Naive thymus-derived CD4-positive, alpha-beta T cell (primary cell): ENCODE measurements around the gene ANKS1B. TPM values are rescaled to one million over a fixed set of nuclear protein-coding genes. Genes with fewer than 3 reads are reported as not detected.

ENCODE experiments used
- ATAC-seq: fragments of 150-1000 bp; cut with Tn5 transposase; 2 replicates; pipeline ENCODE4 v1.10.0; 2021; ENCODE audit warnings: mild to moderate bottlenecking, moderate library complexity
- CTCF ChIA-PET: fragments of 350-600 bp; sonication (Branson Sonifier 250); formaldehyde crosslinking; loops from one replicate; lab custom pipeline; 2021; ENCODE audit warnings: antibody characterized with exemption; lab: Charles Lee
- POLR2A ChIA-PET: fragments of 350-600 bp; sonication (Branson Sonifier 250); formaldehyde crosslinking; loops from one replicate; lab custom pipeline; 2021; ENCODE audit warnings: antibody characterized with exemption, inconsistent platforms; lab: Charles Lee
- DNase-seq, 9 donors: peaks; one replicate each; pipeline versions ENCODE4 v3.0.0 to v3.0.0-alpha.2; 2020 to 2022; ENCODE audit warnings: mixed read lengths in 1 of 9
- H3K27ac ChIP-seq: one replicate; pipeline ENCODE4 v1.7.0; 2013; ENCODE audit warnings: mild to moderate bottlenecking, low read depth, low read length, moderate library complexity
- H3K27me3 ChIP-seq, 2 donors: one replicate each; pipeline ENCODE4 v1.7.0; 2013; ENCODE audit warnings: low read length in 2 of 2, mild to moderate bottlenecking in 2 of 2, moderate library complexity in 2 of 2; ENCODE audit not compliant: control insufficient read depth in 2 of 2, insufficient read depth in 2 of 2
- H3K36me3 ChIP-seq, 3 experiments: 1 replicate in 2 of 3; 2 replicates in 1 of 3; pipeline ENCODE4 v1.7.0; 2013; ENCODE audit warnings: low read length in 3 of 3, mild to moderate bottlenecking in 3 of 3, moderate library complexity in 1 of 3; ENCODE audit not compliant: insufficient read depth in 3 of 3, control insufficient read depth in 2 of 3
- H3K4me1 ChIP-seq, 2 donors: one replicate each; pipeline ENCODE4 v1.7.0; 2013; ENCODE audit warnings: low read length in 2 of 2, mild to moderate bottlenecking in 2 of 2, moderate library complexity in 1 of 2; ENCODE audit not compliant: control insufficient read depth in 2 of 2, insufficient read depth in 2 of 2
- H3K4me3 ChIP-seq: 2 replicates; pipeline ENCODE4 v1.7.0; 2013; ENCODE audit warnings: mild to moderate bottlenecking, low read length
- H3K9me3 ChIP-seq, 3 experiments: 1 replicate in 2 of 3; 2 replicates in 1 of 3; pipeline ENCODE4 v1.7.0; 2013; ENCODE audit warnings: low read length in 3 of 3; ENCODE audit not compliant: control insufficient read depth in 2 of 3
- H3K27ac Mint-ChIP-seq, 9 donors: one replicate each; pipeline ENCODE4 v1.8.0; 2020 to 2022; ENCODE audit warnings: mixed read lengths in 9 of 9, mild to moderate bottlenecking in 8 of 9, moderate library complexity in 5 of 9, inconsistent platforms in 2 of 9
- H3K27me3 Mint-ChIP-seq, 5 donors: one replicate each; pipeline ENCODE4 v1.8.0; 2021 to 2022; ENCODE audit warnings: mixed read lengths in 5 of 5, mild to moderate bottlenecking in 1 of 5
- H3K36me3 Mint-ChIP-seq, 5 donors: one replicate each; pipeline ENCODE4 v1.8.0; 2020 to 2022; ENCODE audit warnings: mixed read lengths in 5 of 5, mild to moderate bottlenecking in 3 of 5, inconsistent platforms in 1 of 5
- H3K4me1 Mint-ChIP-seq, 7 donors: one replicate each; pipeline ENCODE4 v1.8.0; 2020 to 2022; ENCODE audit warnings: mixed read lengths in 7 of 7, mild to moderate bottlenecking in 3 of 7, inconsistent platforms in 1 of 7
- H3K4me3 Mint-ChIP-seq, 10 donors: one replicate each; pipeline ENCODE4 v1.8.0; 2020 to 2022; ENCODE audit warnings: mild to moderate bottlenecking in 10 of 10, mixed read lengths in 10 of 10, moderate library complexity in 6 of 10, inconsistent platforms in 2 of 10
- H3K9me3 Mint-ChIP-seq, 11 donors: one replicate each; pipeline ENCODE4 v1.8.0; 2020 to 2022; ENCODE audit warnings: mixed read lengths in 11 of 11, mild to moderate bottlenecking in 4 of 11, inconsistent platforms in 1 of 11, moderate library complexity in 1 of 11
- intact Hi-C, 2 donors: fragments of 100-400 bp; cut with micrococcal nuclease; formaldehyde crosslinking; loops; one replicate each; pipeline ENCODE4 v1.15.1; 2023
- polyA plus RNA-seq, 2 donors: library from polyadenylated mRNA; unstranded; fragments of 300-500 nt; fragmentation: Illumina TruSeq; gene quantifications; one replicate each; pipeline ENCODE4 v1.2.3, GENCODE V29; 2021
- total RNA-seq, 6 experiments: library from RNA in 5 of 6; stranded (reverse) in 5 of 6; gene quantifications; 1 replicate in 5 of 6; 2 replicates in 1 of 6; pipeline ENCODE4 v1.2.3 and lab custom pipeline; 2021 to 2026

ANKS1B gene
- total and polyA plus RNA-seq, 7 experiments from 2014 or later: 0.97 TPM; not detected in 6

DNA sequence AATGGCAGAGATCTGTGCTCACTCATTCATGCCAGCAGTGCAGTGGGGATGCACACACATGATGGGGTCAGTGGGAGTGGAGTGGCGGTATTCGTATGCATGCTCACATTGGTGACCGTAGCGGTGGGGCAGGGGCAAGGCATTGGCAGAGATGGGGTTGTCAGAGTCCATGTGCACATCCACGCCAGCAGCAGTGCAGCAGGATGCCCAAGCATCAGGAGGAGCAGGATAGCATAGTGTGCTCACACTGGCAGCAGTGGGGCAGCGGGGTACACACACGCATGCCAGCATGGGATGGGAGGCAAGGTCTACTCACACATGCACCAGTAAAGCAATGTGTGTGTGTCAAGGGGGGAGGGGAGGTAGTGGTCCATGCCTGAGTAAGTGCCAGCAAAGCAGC is 426.6 kb downstream of the ANKS1B start:
- CTCF ChIA-PET: no interaction called here
- Mint-ChIP-seq H3K9me3 (peaks cover 0 to 19% (median 13%) of the 10 kb centered on the region in 11 donors), H3K27me3 (no peaks in the 10 kb centered on the region), H3K4me1 (no peaks in the 10 kb centered on the region), H3K4me3 (no peak overlapping the region), H3K27ac (no peak overlapping the region), H3K36me3 (no peaks in the 10 kb centered on the region)
- peak in 1 of 9 donors; percentile 3 for DNase-seq
- ATAC-seq: peak; percentile 20
- H3K9me3 ChIP-seq: no peaks in the 10 kb centered on the region
- no peaks in the 10 kb centered on the region for H3K36me3 ChIP-seq
- POLR2A ChIA-PET: no interaction called here
- H3K4me1 ChIP-seq: no peaks in the 10 kb centered on the region
- no peak overlapping the region for H3K27ac ChIP-seq
- intact Hi-C loops: no loop called here
- H3K4me3 ChIP-seq: no peak overlapping the region
- no peaks in the 10 kb centered on the region for H3K27me3 ChIP-seq

DNA sequence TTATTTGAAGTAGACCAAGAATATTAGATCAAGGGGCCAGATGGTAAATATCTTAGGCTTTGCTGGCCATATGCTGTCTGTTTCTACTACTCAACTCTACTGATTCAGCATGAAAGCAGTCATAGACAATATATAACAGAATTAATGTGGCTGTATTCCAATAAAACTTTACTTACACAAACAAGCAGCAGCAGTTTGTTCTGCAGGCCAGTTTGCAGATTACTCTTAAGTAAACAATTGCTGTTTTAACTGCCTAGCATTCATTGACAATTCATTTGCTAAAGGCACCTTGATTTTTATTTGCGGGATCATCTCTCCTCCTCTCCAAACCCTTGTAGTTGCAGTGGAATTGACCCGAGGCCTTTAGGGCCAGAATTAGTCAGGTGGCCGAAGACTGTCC is 431.3 kb downstream of the ANKS1B start:
- ATAC-seq: no peak
- Mint-ChIP-seq H3K27ac (no peak overlapping the region), H3K4me3 (no peak overlapping the region), H3K4me1 (no peaks in the 10 kb centered on the region), H3K9me3 (peaks cover 2 to 28% (median 9%) of the 10 kb centered on the region in 11 donors), H3K27me3 (no peaks in the 10 kb centered on the region), H3K36me3 (no peaks in the 10 kb centered on the region)
- H3K27me3 ChIP-seq: no peaks in the 10 kb centered on the region
- no peak overlapping the region for H3K4me3 ChIP-seq
- H3K27ac ChIP-seq: no peak overlapping the region
- POLR2A ChIA-PET: no interaction called here
- no peaks in the 10 kb centered on the region for H3K4me1 ChIP-seq
- H3K36me3 ChIP-seq: no peaks in the 10 kb centered on the region
- DNase-seq: no peak
- H3K9me3 ChIP-seq: no peaks in the 10 kb centered on the region
- intact Hi-C loops: no loop called here
- CTCF ChIA-PET: no interaction called here

DNA sequence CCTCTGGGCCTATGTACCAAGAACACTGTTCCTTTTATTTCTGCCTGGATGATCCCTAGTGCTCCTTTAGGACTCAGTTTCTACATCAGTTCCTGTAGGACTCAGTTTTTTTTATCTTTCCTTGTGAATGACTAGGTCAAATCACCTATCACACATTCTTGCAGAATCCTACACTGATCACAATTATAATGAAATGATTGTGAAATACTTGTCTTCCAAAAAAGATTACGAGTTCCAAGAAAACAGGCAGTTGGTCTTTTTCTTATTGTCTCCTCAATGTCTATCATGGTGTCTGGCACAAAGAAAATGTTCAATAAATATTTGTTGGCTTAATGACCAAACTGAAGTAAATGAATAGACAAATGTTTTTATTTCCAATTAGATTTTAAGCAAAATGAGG is 432.7 kb downstream of the ANKS1B start:
- Histone ChIP-seq H3K27ac (no peak overlapping the region), H3K36me3 (no peaks in the 10 kb centered on the region), H3K9me3 (no peaks in the 10 kb centered on the region), H3K4me1 (no peaks in the 10 kb centered on the region), H3K4me3 (no peak overlapping the region), H3K27me3 (no peaks in the 10 kb centered on the region)
- H3K4me1 Mint-ChIP-seq: no peaks in the 10 kb centered on the region
- ChIA-PET CTCF (no interaction called here), POLR2A (no interaction called here)
- no peak for DNase-seq
- H3K27ac Mint-ChIP-seq: no peak overlapping the region
- H3K27me3 Mint-ChIP-seq: no peaks in the 10 kb centered on the region
- H3K36me3 Mint-ChIP-seq: no peaks in the 10 kb centered on the region
- H3K9me3 Mint-ChIP-seq: peaks cover 1 to 18% (median 5%) of the 10 kb centered on the region in 11 donors
- no peak for ATAC-seq
- intact Hi-C loops: no loop called here
- no peak overlapping the region for H3K4me3 Mint-ChIP-seq

DNA sequence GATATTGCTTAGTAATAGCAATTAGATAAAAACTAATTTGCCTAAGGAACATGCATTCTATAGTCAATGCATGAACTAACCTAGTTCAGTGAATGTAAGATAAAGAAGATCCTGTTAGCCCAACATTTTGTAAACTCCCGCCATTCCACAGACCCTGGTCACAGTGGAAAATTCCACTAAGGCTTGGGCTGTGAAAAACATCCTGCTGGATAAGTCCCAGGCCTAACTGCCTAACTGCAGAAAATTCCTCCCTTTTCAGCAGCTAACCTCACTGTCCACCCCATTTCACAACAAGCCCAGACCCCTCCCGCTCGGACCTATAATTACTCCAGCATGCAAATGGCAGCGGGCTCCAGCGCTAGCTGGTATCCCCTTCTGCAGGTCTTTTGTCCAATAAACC is 435.1 kb downstream of the ANKS1B start:
- ATAC-seq (no peak), DNase-seq (no peak)
- ChIA-PET POLR2A (no interaction called here), CTCF (no interaction called here)
- Mint-ChIP-seq H3K36me3 (no peaks in the 10 kb centered on the region), H3K27me3 (no peaks in the 10 kb centered on the region), H3K4me3 (no peak overlapping the region), H3K9me3 (peaks cover 0 to 23% (median 5%) of the 10 kb centered on the region in 11 donors), H3K27ac (no peak overlapping the region), H3K4me1 (no peaks in the 10 kb centered on the region)
- Histone ChIP-seq H3K36me3 (no peaks in the 10 kb centered on the region), H3K9me3 (no peaks in the 10 kb centered on the region), H3K4me3 (no peak overlapping the region), H3K27ac (no peak overlapping the region), H3K27me3 (no peaks in the 10 kb centered on the region), H3K4me1 (no peaks in the 10 kb centered on the region)
- intact Hi-C loops: no loop called here

DNA sequence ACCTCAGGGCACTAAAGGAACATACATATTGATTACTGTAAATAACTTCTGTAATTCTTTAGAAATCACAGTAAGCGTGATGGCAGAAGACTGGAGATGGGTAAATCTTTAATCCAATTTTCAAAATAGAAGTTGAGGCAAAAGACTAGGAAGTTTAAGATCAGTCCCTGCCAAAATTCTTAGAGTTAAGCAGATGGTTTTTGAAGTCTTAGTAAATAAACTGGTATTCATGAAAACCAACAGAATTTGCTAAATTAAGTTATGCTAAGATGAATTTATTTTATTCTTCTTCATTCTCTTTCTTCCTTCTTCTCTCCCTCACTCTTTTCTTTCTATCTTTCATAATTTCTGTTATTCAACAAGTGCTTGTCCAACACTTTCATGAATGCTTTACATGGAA is 435.5 kb downstream of the ANKS1B start:
- H3K4me3 ChIP-seq: no peak overlapping the region
- no peak overlapping the region for H3K27ac ChIP-seq
- CTCF ChIA-PET: no interaction called here
- no peaks in the 10 kb centered on the region for H3K27me3 Mint-ChIP-seq
- no peak for DNase-seq
- H3K27me3 ChIP-seq: no peaks in the 10 kb centered on the region
- POLR2A ChIA-PET: no interaction called here
- H3K36me3 ChIP-seq: no peaks in the 10 kb centered on the region
- H3K4me3 Mint-ChIP-seq: no peak overlapping the region
- H3K9me3 ChIP-seq: no peaks in the 10 kb centered on the region
- H3K4me1 ChIP-seq: no peaks in the 10 kb centered on the region
- no peaks in the 10 kb centered on the region for H3K36me3 Mint-ChIP-seq
- no peak overlapping the region for H3K27ac Mint-ChIP-seq
- no peaks in the 10 kb centered on the region for H3K4me1 Mint-ChIP-seq
- peaks cover 0 to 23% (median 5%) of the 10 kb centered on the region in 11 donors for H3K9me3 Mint-ChIP-seq
- intact Hi-C loops: no loop called here
- ATAC-seq: no peak

DNA sequence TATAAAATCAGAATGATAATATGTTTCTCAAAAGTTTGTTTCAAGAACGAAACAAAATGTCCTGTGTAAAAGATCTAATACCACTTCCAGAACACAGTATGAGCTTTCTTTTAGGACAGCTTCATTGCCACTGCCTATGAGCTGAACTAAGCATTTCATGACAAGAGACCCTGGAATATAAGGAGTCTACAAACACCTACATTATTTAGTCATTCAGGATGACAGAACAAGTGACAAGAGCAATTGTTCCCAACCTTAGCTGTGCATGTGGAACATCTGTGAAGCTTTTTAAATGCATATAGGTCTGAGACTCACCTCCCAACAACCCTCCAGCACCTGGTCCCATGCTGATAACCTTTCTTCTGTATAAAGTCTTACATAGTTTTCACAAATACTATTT is 440.3 kb downstream of the ANKS1B start:
- intact Hi-C loops: no loop called here

DNA sequence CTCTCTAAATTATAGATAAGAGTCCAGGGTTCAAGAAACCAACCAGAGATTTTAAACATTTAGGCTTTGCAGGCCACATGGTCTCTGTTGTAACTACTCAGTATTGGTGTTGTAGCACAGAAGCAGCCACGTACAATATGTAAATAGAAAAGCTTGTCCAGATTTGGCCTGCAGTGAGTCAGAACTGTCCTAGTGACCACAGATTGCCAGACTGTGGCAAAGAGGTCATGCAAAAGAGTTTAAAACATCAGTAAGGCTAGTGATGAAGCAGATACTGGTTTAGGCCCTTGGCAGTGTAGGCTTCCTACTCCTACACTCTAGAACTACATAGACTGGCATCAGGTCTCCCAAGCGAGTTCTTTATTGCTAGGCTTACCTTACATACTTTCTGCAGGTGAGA is 454.8 kb downstream of the ANKS1B start:
- Mint-ChIP-seq H3K36me3 (no peaks in the 10 kb centered on the region), H3K9me3 (peaks cover 0 to 10% (median 3%) of the 10 kb centered on the region in 11 donors), H3K27ac (no peak overlapping the region), H3K4me1 (no peaks in the 10 kb centered on the region), H3K27me3 (no peaks in the 10 kb centered on the region), H3K4me3 (no peak overlapping the region)
- DNase-seq (no peak), ATAC-seq (no peak)
- no peak overlapping the region for H3K27ac ChIP-seq
- POLR2A ChIA-PET: no interaction called here
- intact Hi-C loops: no loop called here
- no peaks in the 10 kb centered on the region for H3K9me3 ChIP-seq
- H3K4me3 ChIP-seq: no peak overlapping the region
- no peaks in the 10 kb centered on the region for H3K36me3 ChIP-seq
- CTCF ChIA-PET: no interaction called here
- H3K27me3 ChIP-seq: no peaks in the 10 kb centered on the region
- H3K4me1 ChIP-seq: no peaks in the 10 kb centered on the region

More for the DNA sequence above, 440.3 kb downstream of the ANKS1B start:
- H3K27me3 ChIP-seq: no peaks in the 10 kb centered on the region
- H3K4me1 ChIP-seq: no peaks in the 10 kb centered on the region
- POLR2A ChIA-PET: no interaction called here
- no peak overlapping the region for H3K4me3 ChIP-seq
- no peaks in the 10 kb centered on the region for H3K9me3 ChIP-seq
- H3K4me3 Mint-ChIP-seq: no peak overlapping the region
- no peaks in the 10 kb centered on the region for H3K36me3 Mint-ChIP-seq
- H3K27ac ChIP-seq: no peak overlapping the region
- peaks cover 0 to 27% (median 5%) of the 10 kb centered on the region in 11 donors for H3K9me3 Mint-ChIP-seq
- H3K27ac Mint-ChIP-seq: no peak overlapping the region
- DNase-seq: no peak
- ATAC-seq: no peak
- H3K36me3 ChIP-seq: no peaks in the 10 kb centered on the region
- H3K27me3 Mint-ChIP-seq: no peaks in the 10 kb centered on the region
- CTCF ChIA-PET: no interaction called here
- no peaks in the 10 kb centered on the region for H3K4me1 Mint-ChIP-seq
